ENCODE results near the gene TRIM28. TPM values are rescaled to one million over a fixed set of nuclear protein-coding genes. Genes with fewer than 3 reads are reported as not detected.

The TRIM28 gene
- total and polyA plus RNA-seq, 9 of the 15 experiments (the other 6 are each of a cell fraction or from before 2014, with no cell fraction given) = 12.1 to 797 (median 490) TPM

DNA sequence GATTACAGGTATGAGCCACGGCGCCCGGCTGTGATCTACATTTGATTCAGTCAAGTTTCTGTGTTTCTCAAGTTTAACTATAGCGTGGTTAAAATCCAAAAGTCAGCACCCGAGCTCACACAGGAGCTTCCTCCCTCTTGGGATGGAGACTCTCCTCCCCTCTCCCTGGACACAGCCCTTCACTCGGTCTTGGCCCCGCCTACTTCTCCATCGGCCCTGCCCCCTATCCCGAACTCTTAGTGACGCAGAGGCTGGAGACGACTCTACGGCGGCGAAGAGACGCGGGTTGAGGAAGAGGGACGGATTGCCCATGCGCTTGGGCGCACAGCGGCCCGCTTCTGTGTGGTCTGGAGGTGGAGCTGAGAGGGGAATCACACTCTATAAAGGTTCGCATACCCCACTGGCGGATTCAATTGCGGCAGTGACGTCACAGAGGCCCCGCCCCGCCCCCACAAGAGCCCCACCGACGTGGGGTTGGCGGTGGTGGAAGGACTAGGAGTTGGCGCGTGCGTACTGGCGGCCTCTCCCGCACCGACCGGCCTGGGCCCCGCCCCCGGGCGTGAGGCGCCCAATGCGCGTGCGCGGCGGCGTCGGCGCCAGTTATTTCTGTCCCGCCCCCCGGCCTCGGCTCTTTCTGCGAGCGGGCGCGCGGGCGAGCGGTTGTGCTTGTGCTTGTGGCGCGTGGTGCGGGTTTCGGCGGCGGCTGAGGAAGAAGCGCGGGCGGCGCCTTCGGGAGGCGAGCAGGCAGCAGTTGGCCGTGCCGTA is at the start of gene TRIM28 (continued):
- TF ChIP-seq, protein P1, sequence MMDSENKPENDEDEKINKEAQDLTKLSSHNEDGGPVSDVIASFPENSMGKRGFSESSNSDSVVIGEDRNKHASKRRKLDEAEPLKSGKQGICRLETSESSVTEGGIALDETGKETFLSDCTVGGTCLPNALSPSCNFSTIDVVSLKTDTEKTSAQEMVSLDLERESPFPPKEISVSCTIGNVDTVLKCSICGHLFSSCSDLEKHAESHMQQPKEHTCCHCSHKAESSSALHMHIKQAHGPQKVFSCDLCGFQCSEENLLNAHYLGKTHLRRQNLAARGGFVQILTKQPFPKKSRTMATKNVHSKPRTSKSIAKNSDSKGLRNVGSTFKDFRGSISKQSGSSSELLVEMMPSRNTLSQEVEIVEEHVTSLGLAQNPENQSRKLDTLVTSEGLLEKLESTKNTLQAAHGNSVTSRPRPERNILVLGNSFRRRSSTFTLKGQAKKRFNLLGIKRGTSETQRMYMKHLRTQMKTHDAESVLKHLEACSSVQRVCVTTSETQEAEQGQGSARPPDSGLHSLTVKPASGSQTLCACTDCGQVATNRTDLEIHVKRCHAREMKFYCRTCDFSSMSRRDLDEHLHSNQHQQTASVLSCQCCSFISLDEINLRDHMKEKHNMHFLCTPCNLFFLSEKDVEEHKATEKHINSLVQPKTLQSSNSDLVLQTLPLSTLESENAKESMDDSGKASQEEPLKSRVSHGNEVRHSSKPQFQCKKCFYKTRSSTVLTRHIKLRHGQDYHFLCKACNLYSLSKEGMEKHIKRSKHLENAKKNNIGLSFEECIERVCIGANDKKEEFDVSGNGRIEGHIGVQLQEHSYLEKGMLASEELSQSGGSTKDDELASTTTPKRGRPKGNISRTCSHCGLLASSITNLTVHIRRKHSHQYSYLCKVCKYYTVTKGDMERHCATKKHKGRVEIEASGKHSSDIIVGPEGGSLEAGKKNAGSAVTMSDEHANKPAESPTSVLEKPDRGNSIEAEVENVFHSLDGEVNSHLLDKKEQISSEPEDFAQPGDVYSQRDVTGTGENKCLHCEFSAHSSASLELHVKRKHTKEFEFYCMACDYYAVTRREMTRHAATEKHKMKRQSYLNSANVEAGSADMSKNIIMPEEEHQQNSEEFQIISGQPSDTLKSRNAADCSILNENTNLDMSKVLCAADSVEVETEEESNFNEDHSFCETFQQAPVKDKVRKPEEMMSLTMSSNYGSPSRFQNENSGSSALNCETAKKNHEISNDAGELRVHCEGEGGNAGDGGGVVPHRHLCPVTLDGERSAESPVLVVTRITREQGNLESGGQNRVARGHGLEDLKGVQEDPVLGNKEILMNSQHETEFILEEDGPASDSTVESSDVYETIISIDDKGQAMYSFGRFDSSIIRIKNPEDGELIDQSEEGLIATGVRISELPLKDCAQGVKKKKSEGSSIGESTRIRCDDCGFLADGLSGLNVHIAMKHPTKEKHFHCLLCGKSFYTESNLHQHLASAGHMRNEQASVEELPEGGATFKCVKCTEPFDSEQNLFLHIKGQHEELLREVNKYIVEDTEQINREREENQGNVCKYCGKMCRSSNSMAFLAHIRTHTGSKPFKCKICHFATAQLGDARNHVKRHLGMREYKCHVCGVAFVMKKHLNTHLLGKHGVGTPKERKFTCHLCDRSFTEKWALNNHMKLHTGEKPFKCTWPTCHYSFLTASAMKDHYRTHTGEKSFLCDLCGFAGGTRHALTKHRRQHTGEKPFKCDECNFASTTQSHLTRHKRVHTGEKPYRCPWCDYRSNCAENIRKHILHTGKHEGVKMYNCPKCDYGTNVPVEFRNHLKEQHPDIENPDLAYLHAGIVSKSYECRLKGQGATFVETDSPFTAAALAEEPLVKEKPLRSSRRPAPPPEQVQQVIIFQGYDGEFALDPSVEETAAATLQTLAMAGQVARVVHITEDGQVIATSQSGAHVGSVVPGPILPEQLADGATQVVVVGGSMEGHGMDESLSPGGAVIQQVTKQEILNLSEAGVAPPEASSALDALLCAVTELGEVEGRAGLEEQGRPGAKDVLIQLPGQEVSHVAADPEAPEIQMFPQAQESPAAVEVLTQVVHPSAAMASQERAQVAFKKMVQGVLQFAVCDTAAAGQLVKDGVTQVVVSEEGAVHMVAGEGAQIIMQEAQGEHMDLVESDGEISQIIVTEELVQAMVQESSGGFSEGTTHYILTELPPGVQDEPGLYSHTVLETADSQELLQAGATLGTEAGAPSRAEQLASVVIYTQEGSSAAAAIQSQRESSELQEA (IDR thresholded peaks at IDR 0.05; ENCODE audit: low read depth) = no peak
- TF ChIP-seq, protein P2, sequence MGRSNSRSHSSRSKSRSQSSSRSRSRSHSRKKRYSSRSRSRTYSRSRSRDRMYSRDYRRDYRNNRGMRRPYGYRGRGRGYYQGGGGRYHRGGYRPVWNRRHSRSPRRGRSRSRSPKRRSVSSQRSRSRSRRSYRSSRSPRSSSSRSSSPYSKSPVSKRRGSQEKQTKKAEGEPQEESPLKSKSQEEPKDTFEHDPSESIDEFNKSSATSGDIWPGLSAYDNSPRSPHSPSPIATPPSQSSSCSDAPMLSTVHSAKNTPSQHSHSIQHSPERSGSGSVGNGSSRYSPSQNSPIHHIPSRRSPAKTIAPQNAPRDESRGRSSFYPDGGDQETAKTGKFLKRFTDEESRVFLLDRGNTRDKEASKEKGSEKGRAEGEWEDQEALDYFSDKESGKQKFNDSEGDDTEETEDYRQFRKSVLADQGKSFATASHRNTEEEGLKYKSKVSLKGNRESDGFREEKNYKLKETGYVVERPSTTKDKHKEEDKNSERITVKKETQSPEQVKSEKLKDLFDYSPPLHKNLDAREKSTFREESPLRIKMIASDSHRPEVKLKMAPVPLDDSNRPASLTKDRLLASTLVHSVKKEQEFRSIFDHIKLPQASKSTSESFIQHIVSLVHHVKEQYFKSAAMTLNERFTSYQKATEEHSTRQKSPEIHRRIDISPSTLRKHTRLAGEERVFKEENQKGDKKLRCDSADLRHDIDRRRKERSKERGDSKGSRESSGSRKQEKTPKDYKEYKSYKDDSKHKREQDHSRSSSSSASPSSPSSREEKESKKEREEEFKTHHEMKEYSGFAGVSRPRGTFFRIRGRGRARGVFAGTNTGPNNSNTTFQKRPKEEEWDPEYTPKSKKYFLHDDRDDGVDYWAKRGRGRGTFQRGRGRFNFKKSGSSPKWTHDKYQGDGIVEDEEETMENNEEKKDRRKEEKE (IDR thresholded peaks at IDR 0.05; ENCODE audit: borderline replicate concordance in 1 of 2, control insufficient read depth in 1 of 2, low read depth in 2 of 2, low read length in 1 of 2) = no peak
- TF ChIP-seq, protein P3, sequence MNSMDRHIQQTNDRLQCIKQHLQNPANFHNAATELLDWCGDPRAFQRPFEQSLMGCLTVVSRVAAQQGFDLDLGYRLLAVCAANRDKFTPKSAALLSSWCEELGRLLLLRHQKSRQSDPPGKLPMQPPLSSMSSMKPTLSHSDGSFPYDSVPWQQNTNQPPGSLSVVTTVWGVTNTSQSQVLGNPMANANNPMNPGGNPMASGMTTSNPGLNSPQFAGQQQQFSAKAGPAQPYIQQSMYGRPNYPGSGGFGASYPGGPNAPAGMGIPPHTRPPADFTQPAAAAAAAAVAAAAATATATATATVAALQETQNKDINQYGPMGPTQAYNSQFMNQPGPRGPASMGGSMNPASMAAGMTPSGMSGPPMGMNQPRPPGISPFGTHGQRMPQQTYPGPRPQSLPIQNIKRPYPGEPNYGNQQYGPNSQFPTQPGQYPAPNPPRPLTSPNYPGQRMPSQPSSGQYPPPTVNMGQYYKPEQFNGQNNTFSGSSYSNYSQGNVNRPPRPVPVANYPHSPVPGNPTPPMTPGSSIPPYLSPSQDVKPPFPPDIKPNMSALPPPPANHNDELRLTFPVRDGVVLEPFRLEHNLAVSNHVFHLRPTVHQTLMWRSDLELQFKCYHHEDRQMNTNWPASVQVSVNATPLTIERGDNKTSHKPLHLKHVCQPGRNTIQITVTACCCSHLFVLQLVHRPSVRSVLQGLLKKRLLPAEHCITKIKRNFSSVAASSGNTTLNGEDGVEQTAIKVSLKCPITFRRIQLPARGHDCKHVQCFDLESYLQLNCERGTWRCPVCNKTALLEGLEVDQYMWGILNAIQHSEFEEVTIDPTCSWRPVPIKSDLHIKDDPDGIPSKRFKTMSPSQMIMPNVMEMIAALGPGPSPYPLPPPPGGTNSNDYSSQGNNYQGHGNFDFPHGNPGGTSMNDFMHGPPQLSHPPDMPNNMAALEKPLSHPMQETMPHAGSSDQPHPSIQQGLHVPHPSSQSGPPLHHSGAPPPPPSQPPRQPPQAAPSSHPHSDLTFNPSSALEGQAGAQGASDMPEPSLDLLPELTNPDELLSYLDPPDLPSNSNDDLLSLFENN (IDR thresholded peaks at IDR 0.05; ENCODE audit: low read depth in 2 of 2, low read length in 2 of 2) = peak in 1 of 2 experiments; percentile 79; a peak in 2 of 4 replicates
- TF ChIP-seq, protein P4, sequence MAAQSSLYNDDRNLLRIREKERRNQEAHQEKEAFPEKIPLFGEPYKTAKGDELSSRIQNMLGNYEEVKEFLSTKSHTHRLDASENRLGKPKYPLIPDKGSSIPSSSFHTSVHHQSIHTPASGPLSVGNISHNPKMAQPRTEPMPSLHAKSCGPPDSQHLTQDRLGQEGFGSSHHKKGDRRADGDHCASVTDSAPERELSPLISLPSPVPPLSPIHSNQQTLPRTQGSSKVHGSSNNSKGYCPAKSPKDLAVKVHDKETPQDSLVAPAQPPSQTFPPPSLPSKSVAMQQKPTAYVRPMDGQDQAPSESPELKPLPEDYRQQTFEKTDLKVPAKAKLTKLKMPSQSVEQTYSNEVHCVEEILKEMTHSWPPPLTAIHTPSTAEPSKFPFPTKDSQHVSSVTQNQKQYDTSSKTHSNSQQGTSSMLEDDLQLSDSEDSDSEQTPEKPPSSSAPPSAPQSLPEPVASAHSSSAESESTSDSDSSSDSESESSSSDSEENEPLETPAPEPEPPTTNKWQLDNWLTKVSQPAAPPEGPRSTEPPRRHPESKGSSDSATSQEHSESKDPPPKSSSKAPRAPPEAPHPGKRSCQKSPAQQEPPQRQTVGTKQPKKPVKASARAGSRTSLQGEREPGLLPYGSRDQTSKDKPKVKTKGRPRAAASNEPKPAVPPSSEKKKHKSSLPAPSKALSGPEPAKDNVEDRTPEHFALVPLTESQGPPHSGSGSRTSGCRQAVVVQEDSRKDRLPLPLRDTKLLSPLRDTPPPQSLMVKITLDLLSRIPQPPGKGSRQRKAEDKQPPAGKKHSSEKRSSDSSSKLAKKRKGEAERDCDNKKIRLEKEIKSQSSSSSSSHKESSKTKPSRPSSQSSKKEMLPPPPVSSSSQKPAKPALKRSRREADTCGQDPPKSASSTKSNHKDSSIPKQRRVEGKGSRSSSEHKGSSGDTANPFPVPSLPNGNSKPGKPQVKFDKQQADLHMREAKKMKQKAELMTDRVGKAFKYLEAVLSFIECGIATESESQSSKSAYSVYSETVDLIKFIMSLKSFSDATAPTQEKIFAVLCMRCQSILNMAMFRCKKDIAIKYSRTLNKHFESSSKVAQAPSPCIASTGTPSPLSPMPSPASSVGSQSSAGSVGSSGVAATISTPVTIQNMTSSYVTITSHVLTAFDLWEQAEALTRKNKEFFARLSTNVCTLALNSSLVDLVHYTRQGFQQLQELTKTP (IDR thresholded peaks at IDR 0.05; ENCODE audit: low read depth in 1 of 2, partially characterized antibody in 2 of 2) = no peak

Data from K562 (cell line).